AG04449 (cell line): ENCODE results near the gene EMP1.

ENCODE experiments used
- CTCF ChIA-PET: fragments of 350-600 bp; formaldehyde crosslinking; extraction: SDS; loops from one replicate; lab custom pipeline; 2021; ENCODE audit warnings: antibody characterized with exemption; lab: Yijun Ruan, JAX
- POLR2A ChIA-PET: fragments of 400-600, 350-600 bp; formaldehyde crosslinking; extraction: SDS; loops from one replicate; lab custom pipeline; 2020; ENCODE audit warnings: antibody characterized with exemption, inconsistent platforms; lab: Yijun Ruan, JAX
- DNase-seq: peaks from one replicate; pipeline ENCODE4 v3.0.0-alpha.2; 2010; ENCODE audit warnings: low read depth, low spot score
- H3K4me3 ChIP-seq: 2 replicates; pipeline ENCODE4 v1.5.1; 2011; ENCODE audit warnings: low read depth, mild to moderate bottlenecking, control low read depth, low read length
- TF ChIP-seq, protein P1 (sequence below): IDR thresholded peaks from one replicate; pipeline ENCODE4 v1.5.1; 2011; ENCODE audit warnings: mild to moderate bottlenecking, moderate library complexity, low read length, control low read depth, inconsistent platforms; ENCODE audit not compliant: insufficient read depth; ENCODE audit errors: missing control alignments

EMP1 gene

DNA sequence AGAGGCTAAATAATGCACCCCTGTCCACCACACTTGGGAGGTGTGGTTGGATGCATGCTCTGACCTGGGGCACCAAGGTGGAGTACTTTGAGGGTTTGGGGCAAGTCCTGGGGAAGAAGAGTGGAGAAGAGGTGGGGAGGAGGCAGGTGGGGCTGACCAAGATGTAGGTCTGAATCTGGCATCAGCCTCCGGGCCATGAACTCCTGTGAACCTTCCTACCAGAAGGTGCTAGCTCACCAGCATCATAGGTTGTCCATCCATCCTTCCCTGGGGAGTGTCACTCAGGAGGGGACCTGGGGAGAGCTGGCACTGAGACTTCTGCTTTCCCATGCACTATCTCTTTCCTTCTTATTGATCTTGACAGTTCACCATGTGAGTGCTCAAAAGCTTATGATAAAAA lies 13.6 kb upstream of the EMP1 start:
- no peak for DNase-seq
- no peak overlapping the region for H3K4me3 ChIP-seq
- TF ChIP-seq, protein P1, sequence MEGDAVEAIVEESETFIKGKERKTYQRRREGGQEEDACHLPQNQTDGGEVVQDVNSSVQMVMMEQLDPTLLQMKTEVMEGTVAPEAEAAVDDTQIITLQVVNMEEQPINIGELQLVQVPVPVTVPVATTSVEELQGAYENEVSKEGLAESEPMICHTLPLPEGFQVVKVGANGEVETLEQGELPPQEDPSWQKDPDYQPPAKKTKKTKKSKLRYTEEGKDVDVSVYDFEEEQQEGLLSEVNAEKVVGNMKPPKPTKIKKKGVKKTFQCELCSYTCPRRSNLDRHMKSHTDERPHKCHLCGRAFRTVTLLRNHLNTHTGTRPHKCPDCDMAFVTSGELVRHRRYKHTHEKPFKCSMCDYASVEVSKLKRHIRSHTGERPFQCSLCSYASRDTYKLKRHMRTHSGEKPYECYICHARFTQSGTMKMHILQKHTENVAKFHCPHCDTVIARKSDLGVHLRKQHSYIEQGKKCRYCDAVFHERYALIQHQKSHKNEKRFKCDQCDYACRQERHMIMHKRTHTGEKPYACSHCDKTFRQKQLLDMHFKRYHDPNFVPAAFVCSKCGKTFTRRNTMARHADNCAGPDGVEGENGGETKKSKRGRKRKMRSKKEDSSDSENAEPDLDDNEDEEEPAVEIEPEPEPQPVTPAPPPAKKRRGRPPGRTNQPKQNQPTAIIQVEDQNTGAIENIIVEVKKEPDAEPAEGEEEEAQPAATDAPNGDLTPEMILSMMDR: no peak
- ChIA-PET POLR2A (no interaction called here), CTCF (interaction anchor here (1.3 to 2.0 kb wide), 3 partner anchors 10 to 29 kb away, joined by 3 to 5 read pairs (median 3); no protein-coding TSS in a partner anchor)

DNA sequence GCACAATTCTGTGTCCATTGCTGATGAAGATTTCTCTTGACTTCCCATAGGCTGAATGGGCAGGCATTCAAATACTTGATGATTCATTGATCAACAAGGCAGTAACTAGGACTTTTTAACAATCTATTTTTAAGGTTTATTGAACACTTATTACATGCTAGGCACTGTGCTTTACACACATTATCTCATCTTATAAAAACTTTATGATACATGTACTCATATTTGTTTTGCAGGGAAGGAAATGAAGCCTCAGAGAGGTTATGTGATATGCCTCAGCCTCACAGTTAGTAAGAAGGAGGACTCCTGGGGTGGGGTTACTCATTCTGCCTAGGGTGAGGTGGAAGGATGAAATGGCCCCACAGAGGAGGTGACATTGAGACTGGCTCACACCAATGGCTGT lies 12.9 kb upstream of the EMP1 start:
- TF ChIP-seq, protein P1: no peak
- no peak overlapping the region for H3K4me3 ChIP-seq
- ChIA-PET POLR2A (no interaction called here), CTCF (interaction anchor here (0.6 to 2.0 kb wide), 4 partner anchors 10 to 85 kb away, joined by 3 to 5 read pairs (median 4); no protein-coding TSS in a partner anchor)
- DNase-seq: no peak

DNA sequence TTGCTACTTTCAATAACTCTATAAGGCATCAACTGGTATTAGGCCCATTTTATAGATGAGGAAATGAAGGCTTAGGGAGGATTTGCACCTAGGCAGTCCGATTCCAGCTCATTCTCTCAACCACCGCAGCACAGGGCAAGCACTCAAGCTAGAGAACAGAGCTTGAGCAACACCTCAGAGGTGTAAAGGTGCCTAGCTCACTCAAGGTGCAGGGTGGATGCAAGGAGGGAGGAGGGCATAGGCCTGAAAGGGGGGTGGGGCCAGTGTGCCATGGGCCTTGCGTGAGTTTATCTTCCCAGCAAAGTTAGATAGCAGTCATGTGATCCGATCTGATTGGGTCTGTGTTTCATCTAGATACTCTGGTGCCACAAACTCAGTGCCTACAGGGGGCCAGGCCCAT lies 10.2 kb upstream of the EMP1 start:
- no peak for DNase-seq
- ChIA-PET POLR2A (interaction anchor here (2.5 kb wide), 1 partner anchor 10 kb away, joined by 17 read pairs; the partner anchor contains the start of gene EMP1), CTCF (no interaction called here)
- TF ChIP-seq, protein P1: no peak
- H3K4me3 ChIP-seq: no peak overlapping the region

DNA sequence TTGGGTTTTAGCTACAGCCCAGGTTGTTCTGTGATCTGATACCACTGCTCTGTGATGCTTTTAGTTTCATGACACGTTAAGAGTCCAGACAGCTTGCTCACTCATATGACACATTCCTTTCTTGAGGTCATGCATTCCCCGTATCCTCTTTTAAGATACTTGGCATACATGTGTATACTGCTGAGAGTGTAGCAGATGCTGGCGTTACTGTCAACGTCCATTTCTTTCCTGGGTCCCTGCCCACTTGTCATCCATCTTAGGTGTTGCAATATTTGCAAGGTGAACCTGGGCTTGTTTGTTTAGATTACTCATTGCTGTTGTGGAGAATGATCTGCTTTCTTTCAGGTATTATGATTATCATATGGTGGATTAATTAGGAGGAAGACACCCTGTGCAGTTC lies 9.1 kb upstream of the EMP1 start:
- ChIA-PET CTCF (interaction anchor here (2.1 to 3.9 kb wide), 2 partner anchors 11 to 24 kb away, joined by 4 to 13 read pairs; no protein-coding TSS in a partner anchor), POLR2A (interaction anchor here (1.0 to 2.5 kb wide), 2 partner anchors 9 to 14 kb away, joined by 5 to 17 read pairs; partner anchors contain the start of gene EMP1)
- no peak for DNase-seq
- TF ChIP-seq, protein P1: no peak
- no peak overlapping the region for H3K4me3 ChIP-seq

DNA sequence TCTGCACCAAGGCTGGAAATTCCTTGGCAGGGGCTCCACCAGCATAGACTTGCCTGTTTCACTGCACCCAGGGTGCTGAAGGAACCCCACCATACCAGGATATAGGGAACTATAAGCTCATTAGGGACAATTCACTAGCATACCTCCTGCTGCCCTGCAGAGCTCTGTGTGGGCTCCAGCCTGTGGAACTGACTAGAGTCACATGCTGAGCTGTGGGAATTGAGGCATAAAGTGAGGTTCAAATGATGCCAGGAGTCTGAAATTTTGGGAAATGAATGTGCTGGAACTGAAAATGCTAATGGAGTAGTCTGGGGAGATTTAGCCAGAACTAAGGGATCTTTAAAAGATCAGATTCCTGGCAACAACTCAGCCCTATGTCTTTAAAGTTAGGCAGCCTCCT lies 7.3 kb upstream of the EMP1 start:
- TF ChIP-seq, protein P1: no peak
- H3K4me3 ChIP-seq: no peak overlapping the region
- ChIA-PET POLR2A (no interaction called here), CTCF (interaction anchor here (0.9 to 3.9 kb wide), 4 partner anchors 10 to 146 kb away, joined by 3 to 13 read pairs (median 4); no protein-coding TSS in a partner anchor)
- no peak for DNase-seq

DNA sequence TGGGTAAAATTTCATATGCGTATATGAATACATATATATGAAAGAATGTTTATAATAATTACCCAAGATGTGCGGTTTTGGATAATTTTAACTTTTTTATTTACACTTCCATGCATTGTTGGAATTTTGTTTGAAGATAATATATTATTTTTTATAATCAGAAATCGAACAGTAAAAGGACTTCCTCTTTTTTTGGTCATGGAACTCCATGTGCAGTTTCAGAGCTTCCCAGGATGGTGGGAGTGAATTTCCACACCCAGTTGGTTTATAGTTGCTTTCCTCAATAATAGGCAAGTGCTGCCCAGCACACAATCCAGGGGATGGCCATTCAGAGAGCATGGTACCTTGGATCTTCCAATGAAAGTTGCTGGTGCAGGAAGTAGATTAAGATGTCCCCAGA lies 6.3 kb upstream of the EMP1 start:
- DNase-seq: no peak
- H3K4me3 ChIP-seq: no peak overlapping the region
- TF ChIP-seq, protein P1: no peak
- ChIA-PET POLR2A (no interaction called here), CTCF (interaction anchor here (1.0 to 3.9 kb wide), 3 partner anchors 12 to 116 kb away, joined by 3 to 13 read pairs (median 4); no protein-coding TSS in a partner anchor)
